Gastrocnemius medialis (tissue), 4 donors: ENCODE measurements around the gene GNB1L.

Experiments
- CTCF ChIP-seq, 5 experiments: fragments of 450-650 bp in 3 of 5; fragments of 200-600 bp in 2 of 5; sonication (generic) in 2 of 5; IDR thresholded peaks in 4 of 5; conservative IDR thresholded peaks in 1 of 5; 1 replicate in 4 of 5; 2 replicates in 1 of 5; pipeline ENCODE4 v1.5.1; 2016 to 2019; ENCODE audit warnings: antibody characterized with exemption in 5 of 5, mild to moderate bottlenecking in 3 of 5, moderate library complexity in 3 of 5
- POLR2A ChIP-seq, 2 donors: fragments of 450-650 bp; IDR thresholded peaks; one replicate each; pipeline ENCODE4 v1.6.1; 2017; ENCODE audit warnings: antibody characterized with exemption in 2 of 2, mild to moderate bottlenecking in 2 of 2, moderate library complexity in 2 of 2

GRCh38 chr22:19871023-19871844 is 16.6 kb upstream of the GNB1L start:
- TF ChIP-seq CTCF (IDR thresholded peaks at IDR 0.05 in 4 of 5, conservative IDR thresholded peaks at IDR 0.05 in 1 of 5) = no peak
- no peak for TF ChIP-seq POLR2A (IDR thresholded peaks at IDR 0.05)
